Measurements from ENCODE around the gene TTC7B. TPM values are rescaled to one million over a fixed set of nuclear protein-coding genes. Genes with fewer than 3 reads are reported as not detected.

TTC7B gene
- total and polyA plus RNA-seq, 9 of the 15 experiments (the other 6 are each of a cell fraction or from before 2014, with no cell fraction given) = 2.2 to 77.2 (median 36.7) TPM

GRCh38 chr14:90827919-90828610, 11.8 kb upstream of the TTC7B start (continued):
- TF ChIP-seq MGA (IDR thresholded peaks at IDR 0.05) = peak; percentile 97
- no peak for TF ChIP-seq ZNF384 (IDR thresholded peaks at IDR 0.05; ENCODE audit: low read depth, low read length)
- TF ChIP-seq SREBF1 (IDR thresholded peaks at IDR 0.05; ENCODE audit: borderline replicate concordance, low read depth, low read length) = no peak
- TF ChIP-seq TAL1 (IDR thresholded peaks at IDR 0.05) = no peak
- no peak for TF ChIP-seq ARNT (IDR thresholded peaks at IDR 0.05)
- TF ChIP-seq MTA3 (IDR thresholded peaks at IDR 0.05; ENCODE audit: borderline replicate concordance) = no peak
- TF ChIP-seq DDX20 (tag; IDR thresholded peaks at IDR 0.05; ENCODE audit: low read depth) = no peak
- no peak for TF ChIP-seq ZFP1 (CRISPR knock-in tag; IDR thresholded peaks at IDR 0.05)
- peak in 1 of 2 experiments; percentile 51; a peak in 1 of 4 replicates for TF ChIP-seq TEAD1 (CRISPR knock-in tag; IDR thresholded peaks at IDR 0.05)
- TF ChIP-seq ZBTB2 (IDR thresholded peaks at IDR 0.05) = no peak
- no peak for TF ChIP-seq ZKSCAN8 (CRISPR knock-in tag; IDR thresholded peaks at IDR 0.05)
- peak; percentile 73 for TF ChIP-seq POLR2B (IDR thresholded peaks at IDR 0.05; ENCODE audit: low read depth, partially characterized antibody)
- TF ChIP-seq ATF6 (CRISPR knock-in tag; IDR thresholded peaks at IDR 0.05) = no peak

All from K562 (cell line).